Spleen (tissue), 11 donors: ENCODE data around the gene CDH7. TPM values are rescaled to one million over a fixed set of nuclear protein-coding genes. Genes with fewer than 3 reads are reported as not detected.

Experiments
- DNase-seq: peaks from one replicate; pipeline ENCODE4 v3.0.0-alpha.2; 2020
- H3K27ac ChIP-seq, 8 donors: fragments of 200-600 bp; sonication (generic) in 7 of 8; 1 replicate in 4 of 8; 2 replicates in 4 of 8; pipeline versions ENCODE4 v1.5.0 to v1.8.0; 2016 to 2021; ENCODE audit warnings: inconsistent platforms in 4 of 8, mild to moderate bottlenecking in 4 of 8, moderate library complexity in 1 of 8
- H3K27me3 ChIP-seq, 7 donors: fragments of 200-600 bp; sonication (generic) in 6 of 7; replicated peaks in 1 of 7; 1 replicate in 4 of 7; 2 replicates in 3 of 7; pipeline versions ENCODE4 v1.5.0 to v1.8.0; 2016 to 2021; ENCODE audit warnings: inconsistent platforms in 3 of 7, mild to moderate bottlenecking in 1 of 7
- H3K36me3 ChIP-seq, 6 donors: fragments of 200-600 bp; sonication (generic) in 5 of 6; 1 replicate in 4 of 6; 2 replicates in 2 of 6; pipeline versions ENCODE4 v1.5.0 to v1.8.0; 2016 to 2021; ENCODE audit warnings: inconsistent platforms in 2 of 6
- H3K4me1 ChIP-seq, 6 donors: fragments of 200-600 bp; sonication (generic) in 5 of 6; 1 replicate in 3 of 6; 2 replicates in 3 of 6; pipeline versions ENCODE4 v1.5.0 to v1.8.0; 2016 to 2021; ENCODE audit warnings: inconsistent platforms in 3 of 6
- H3K4me3 ChIP-seq, 8 donors: fragments of 200-600 bp; sonication (generic) in 7 of 8; 1 replicate in 4 of 8; 2 replicates in 4 of 8; pipeline versions ENCODE4 v1.5.0 to v1.8.0; 2016 to 2021; ENCODE audit warnings: inconsistent platforms in 4 of 8, mild to moderate bottlenecking in 4 of 8, moderate library complexity in 2 of 8
- H3K9me3 ChIP-seq, 8 donors: fragments of 200-600 bp; sonication (generic) in 7 of 8; 1 replicate in 4 of 8; 2 replicates in 4 of 8; pipeline versions ENCODE4 v1.5.0 to v1.8.0; 2016 to 2021; ENCODE audit warnings: inconsistent platforms in 4 of 8
- CTCF ChIP-seq, 11 experiments: fragments of 200-600 bp in 7 of 11; fragments of 450-650 bp in 4 of 11; sonication (generic) in 4 of 11; IDR thresholded peaks in 8 of 11; conservative IDR thresholded peaks in 3 of 11; 1 replicate in 7 of 11; 2 replicates in 4 of 11; pipeline versions ENCODE4 v1.4.0 to v1.8.0; 2016 to 2021; ENCODE audit warnings: antibody characterized with exemption in 11 of 11, inconsistent platforms in 4 of 11, mild to moderate bottlenecking in 1 of 11
- POLR2A ChIP-seq, 3 donors: fragments of 450-650 bp; IDR thresholded peaks; one replicate each; pipeline ENCODE4 v1.5.1; 2017; ENCODE audit warnings: antibody characterized with exemption in 3 of 3, mild to moderate bottlenecking in 1 of 3
- POLR2AphosphoS5 ChIP-seq, 3 donors: sonication (generic); formaldehyde crosslinking; IDR thresholded peaks; one replicate each; pipeline ENCODE4 v1.5.1; 2017; ENCODE audit warnings: antibody characterized with exemption in 3 of 3
- WGBS, 5 donors: extraction: QIAGEN DNeasy Blood & Tissue Kit in 3 of 5; methylation state at CpG; one replicate each; pipeline versions ENCODE4 v1.1.5 to v1.1.7; 2013 to 2018; 5-methylcytosine and 5-hydroxymethylcytosine counted together
- intact Hi-C: fragments of 100-400 bp; cut with DNase I; formaldehyde crosslinking; loops from one replicate; pipeline ENCODE4 v1.15.0; 2023; ENCODE audit warnings: low total_unique reads
- polyA plus RNA-seq, 3 donors: library from polyadenylated mRNA; stranded (reverse); fragments of 200-250 nt; gene quantifications; one replicate each; pipeline ENCODE4 v1.2.1, GENCODE V29; 2013
- total RNA-seq, 7 donors: library from RNA; depleted of rRNA in 3 of 7; stranded (reverse); fragments of >200 nt in 3 of 7; fragmentation: NEBNext Ultra II Directional in 4 of 7; extraction: Animal tissue kit (Norgen Biotek cat#: 25700) in 4 of 7; gene quantifications; one replicate each; pipeline versions ENCODE4 v1.1.0 to v1.2.1, GENCODE V29; 2016 to 2021
- donor health status: healthy with polysubstance abuse.
- donor health status: DM: no; HTN: no; CAD: no; lungs with moderate emphysema.
- donor health status: DM: no; HTN: no; CAD: no.
- donor health status: Bipolar disorder and iron deficiency.
- donor health status: healthy.
- donor health status: DM: no; HTN: no; CAD: no.
- donor health status: DM: yes; HTN: yes; CAD: no.

The CDH7 gene
- total and polyA plus RNA-seq, 10 donors, result under 0.01 to 0.09 (median 0.06) TPM; not detected in 6

GRCh38 chr18:65817178-65817577 is 66.4 kb downstream of the CDH7 start:
- no peaks in the 10 kb centered on the region for H3K36me3 ChIP-seq
- no peak for TF ChIP-seq POLR2AphosphoS5 (IDR thresholded peaks at IDR 0.05)
- TF ChIP-seq CTCF (IDR thresholded peaks at IDR 0.05 in 8 of 11, conservative IDR thresholded peaks at IDR 0.05 in 3 of 11), result no peak
- TF ChIP-seq POLR2A (IDR thresholded peaks at IDR 0.05), result no peak
- no peaks in the 10 kb centered on the region for H3K9me3 ChIP-seq
- H3K4me3 ChIP-seq, result no peak overlapping the region
- H3K4me1 ChIP-seq, result no peaks in the 10 kb centered on the region
- DNase-seq, result no peak
- 54 to 85% (median 62%) methylated on average over 4 of the region's 4 CpGs for WGBS, 5 donors
- no peaks in the 10 kb centered on the region for H3K27me3 ChIP-seq
- H3K27ac ChIP-seq, result no peak overlapping the region
- intact Hi-C loops, result no loop called here

GRCh38 chr18:65821911-65822310 is 71.1 kb downstream of the CDH7 start:
- Histone ChIP-seq H3K36me3 (no peaks in the 10 kb centered on the region), H3K4me3 (no peak overlapping the region), H3K9me3 (no peaks in the 10 kb centered on the region), H3K4me1 (no peaks in the 10 kb centered on the region), H3K27ac (no peak overlapping the region), H3K27me3 (no peaks in the 10 kb centered on the region)
- 85 to 93% (median 90%) methylated on average over 3 of the region's 3 CpGs for WGBS, 5 donors
- DNase-seq, result no peak
- no peak for TF ChIP-seq POLR2AphosphoS5 (IDR thresholded peaks at IDR 0.05)
- no peak for TF ChIP-seq POLR2A (IDR thresholded peaks at IDR 0.05)
- TF ChIP-seq CTCF (IDR thresholded peaks at IDR 0.05 in 8 of 11, conservative IDR thresholded peaks at IDR 0.05 in 3 of 11), result no peak
- intact Hi-C loops, result no loop called here

GRCh38 chr18:65822826-65823225 is 72.0 kb downstream of the CDH7 start:
- no peaks in the 10 kb centered on the region for H3K9me3 ChIP-seq

GRCh38 chr18:65827444-65827843 is 76.6 kb downstream of the CDH7 start:
- no peaks in the 10 kb centered on the region for H3K36me3 ChIP-seq
- 90 to 100% (median 95%) methylated on average over 1 of the region's 1 CpG for WGBS, 5 donors
- DNase-seq, result no peak
- no peaks in the 10 kb centered on the region for H3K27me3 ChIP-seq
- H3K4me1 ChIP-seq, result no peaks in the 10 kb centered on the region
- TF ChIP-seq POLR2AphosphoS5 (IDR thresholded peaks at IDR 0.05) (no peak), POLR2A (IDR thresholded peaks at IDR 0.05) (no peak), CTCF (IDR thresholded peaks at IDR 0.05 in 8 of 11, conservative IDR thresholded peaks at IDR 0.05 in 3 of 11) (no peak)
- H3K9me3 ChIP-seq, result no peaks in the 10 kb centered on the region
- no peak overlapping the region for H3K4me3 ChIP-seq
- intact Hi-C loops, result no loop called here
- H3K27ac ChIP-seq, result no peak overlapping the region

More at GRCh38 chr18:65822826-65823225, 72.0 kb downstream of the CDH7 start:
- H3K36me3 ChIP-seq, result no peaks in the 10 kb centered on the region
- TF ChIP-seq POLR2AphosphoS5 (IDR thresholded peaks at IDR 0.05) (no peak), POLR2A (IDR thresholded peaks at IDR 0.05) (no peak), CTCF (IDR thresholded peaks at IDR 0.05 in 8 of 11, conservative IDR thresholded peaks at IDR 0.05 in 3 of 11) (no peak)
- H3K4me1 ChIP-seq, result no peaks in the 10 kb centered on the region
- WGBS, 5 donors, result 8 to 20% (median 14%) methylated on average over 2 of the region's 2 CpGs
- DNase-seq, result no peak
- intact Hi-C loops, result no loop called here
- H3K27me3 ChIP-seq, result no peaks in the 10 kb centered on the region
- no peak overlapping the region for H3K27ac ChIP-seq
- H3K4me3 ChIP-seq, result no peak overlapping the region
